Esophagus squamous epithelium (tissue), 4 donors: Measurements from ENCODE around the gene CDK6.

Source experiments
- CTCF ChIP-seq, 6 experiments: fragments of 450-650 bp in 4 of 6; fragments of 200-600 bp in 2 of 6; sonication (generic) in 2 of 6; IDR thresholded peaks; one replicate each; pipeline ENCODE4 v1.5.1; 2016 to 2019; ENCODE audit warnings: antibody characterized with exemption in 6 of 6, mild to moderate bottlenecking in 4 of 6, moderate library complexity in 4 of 6
- POLR2A ChIP-seq, 4 donors: fragments of 450-650 bp; IDR thresholded peaks; one replicate each; pipeline ENCODE4 v1.6.1; 2017; ENCODE audit warnings: antibody characterized with exemption in 4 of 4, mild to moderate bottlenecking in 4 of 4, moderate library complexity in 3 of 4

GRCh38 chr7:92765725-92766124 is 70.6 kb downstream of the CDK6 start:
- TF ChIP-seq CTCF (IDR thresholded peaks at IDR 0.05) (no peak), POLR2A (IDR thresholded peaks at IDR 0.05) (no peak)
